ENCODE results near the gene APBA2.

Gene APBA2

GRCh38 chr15:28920781-28921331, 35.1 kb downstream of the APBA2 start:
- Histone ChIP-seq H3K9me3 (replicated peaks in 1 of 2; ENCODE audit: control insufficient read depth in 2 of 2, insufficient read depth in 1 of 2, low read depth in 1 of 2, low read length in 2 of 2) (peaks cover 0 to 9% of the 10 kb centered on the region in 2 donors), H3K27ac (replicated peaks; ENCODE audit: low read length) (no peak overlapping the region), H3K23ac (ENCODE audit: low read depth, low read length, poor library complexity) (no peak overlapping the region), H3K79me1 (ENCODE audit: low read depth, low read length) (peaks cover 8% of the 10 kb centered on the region), H4K91ac (ENCODE audit: low read depth, low read length, poor library complexity) (no peak overlapping the region), H3K9ac (ENCODE audit: low read depth, low read length, poor library complexity) (no peak overlapping the region), H2AFZ (ENCODE audit: low read length) (no peak overlapping the region), H3K27me3 (ENCODE audit: control insufficient read depth in 3 of 3, insufficient read depth in 3 of 3, low read depth in 1 of 3, low read length in 3 of 3) (no peaks in the 10 kb centered on the region), H2BK5ac (ENCODE audit: low read length) (no peak overlapping the region), H3K4me2 (ENCODE audit: insufficient read depth, low read length, poor library complexity, severe bottlenecking) (no peak overlapping the region), H2BK12ac (ENCODE audit: low read length) (no peak overlapping the region), H3K14ac (ENCODE audit: low read length) (no peak overlapping the region), H4K8ac (ENCODE audit: low read depth, low read length) (no peak overlapping the region), H2AK5ac (ENCODE audit: low read depth, low read length) (no peak overlapping the region), H3K4ac (ENCODE audit: low read length) (no peak overlapping the region), H3K4me3 (ENCODE audit: low read length in 2 of 2) (no peak overlapping the region), H3K36me3 (replicated peaks in 1 of 2; ENCODE audit: control insufficient read depth in 2 of 2, insufficient read depth in 2 of 2, low read length in 2 of 2) (peaks cover 6 to 41% of the 10 kb centered on the region in 2 donors), H2BK120ac (ENCODE audit: low read depth, low read length) (no peak overlapping the region), H3K4me1 (ENCODE audit: control insufficient read depth in 2 of 2, insufficient read depth in 1 of 2, low read depth in 1 of 2, low read length in 2 of 2) (peaks cover 0 to 13% of the 10 kb centered on the region in 2 donors), H2BK15ac (ENCODE audit: low read length) (no peak overlapping the region), H3K18ac (ENCODE audit: low read length) (no peak overlapping the region)
- no peak for DNase-seq (ENCODE audit: low spot score)
- no CpG with 5 or more reads among the region's 5 CpGs for WGBS, 2 donors (ENCODE audit: extremely low coverage in 2 of 2, insufficient read length in 2 of 2, insufficient replicate concordance in 1 of 2)

GRCh38 chr15:28921336-28921735, 35.6 kb downstream of the APBA2 start:
- Histone ChIP-seq H3K27me3 (ENCODE audit: control insufficient read depth in 3 of 3, insufficient read depth in 3 of 3, low read depth in 1 of 3, low read length in 3 of 3) (no peaks in the 10 kb centered on the region), H3K4me3 (ENCODE audit: low read length in 2 of 2) (no peak overlapping the region), H3K4ac (ENCODE audit: low read length) (no peak overlapping the region), H3K36me3 (replicated peaks in 1 of 2; ENCODE audit: control insufficient read depth in 2 of 2, insufficient read depth in 2 of 2, low read length in 2 of 2) (peaks cover 6 to 41% of the 10 kb centered on the region in 2 donors), H4K91ac (ENCODE audit: low read depth, low read length, poor library complexity) (no peak overlapping the region), H3K9ac (ENCODE audit: low read depth, low read length, poor library complexity) (no peak overlapping the region), H4K8ac (ENCODE audit: low read depth, low read length) (no peak overlapping the region), H2AK5ac (ENCODE audit: low read depth, low read length) (no peak overlapping the region), H3K27ac (replicated peaks; ENCODE audit: low read length) (no peak overlapping the region), H2BK5ac (ENCODE audit: low read length) (no peak overlapping the region), H3K79me1 (ENCODE audit: low read depth, low read length) (peaks cover 8% of the 10 kb centered on the region), H3K23ac (ENCODE audit: low read depth, low read length, poor library complexity) (no peak overlapping the region), H3K9me3 (replicated peaks in 1 of 2; ENCODE audit: control insufficient read depth in 2 of 2, insufficient read depth in 1 of 2, low read depth in 1 of 2, low read length in 2 of 2) (peaks cover 0 to 9% of the 10 kb centered on the region in 2 donors), H3K18ac (ENCODE audit: low read length) (no peak overlapping the region), H3K14ac (ENCODE audit: low read length) (no peak overlapping the region), H2AFZ (ENCODE audit: low read length) (no peak overlapping the region), H2BK12ac (ENCODE audit: low read length) (no peak overlapping the region), H3K4me1 (ENCODE audit: control insufficient read depth in 2 of 2, insufficient read depth in 1 of 2, low read depth in 1 of 2, low read length in 2 of 2) (peaks cover 0 to 13% of the 10 kb centered on the region in 2 donors), H2BK15ac (ENCODE audit: low read length) (no peak overlapping the region), H3K4me2 (ENCODE audit: insufficient read depth, low read length, poor library complexity, severe bottlenecking) (no peak overlapping the region), H2BK120ac (ENCODE audit: low read depth, low read length) (no peak overlapping the region)
- no peak for DNase-seq (ENCODE audit: low spot score)
- no CpG with 5 or more reads among the region's 10 CpGs for WGBS, 2 donors (ENCODE audit: extremely low coverage in 2 of 2, insufficient read length in 2 of 2, insufficient replicate concordance in 1 of 2)

GRCh38 chr15:28921919-28922706, 36.3 kb downstream of the APBA2 start:
- H3K4ac ChIP-seq (ENCODE audit: low read length), result no peak overlapping the region
- H2AFZ ChIP-seq (ENCODE audit: low read length), result no peak overlapping the region
- H3K79me1 ChIP-seq (ENCODE audit: low read depth, low read length), result peaks cover 8% of the 10 kb centered on the region

GRCh38 chr15:28922707-28923012, 36.9 kb downstream of the APBA2 start:
- no peak overlapping the region for H3K4me3 ChIP-seq (ENCODE audit: low read length in 2 of 2)
- no peak overlapping the region for H2BK15ac ChIP-seq (ENCODE audit: low read length)
- peaks cover 0 to 13% of the 10 kb centered on the region in 2 donors for H3K4me1 ChIP-seq (ENCODE audit: control insufficient read depth in 2 of 2, insufficient read depth in 1 of 2, low read depth in 1 of 2, low read length in 2 of 2)
- H3K27ac ChIP-seq (replicated peaks; ENCODE audit: low read length), result no peak overlapping the region
- no peak overlapping the region for H3K14ac ChIP-seq (ENCODE audit: low read length)
- no peak overlapping the region for H2AK5ac ChIP-seq (ENCODE audit: low read depth, low read length)
- H3K18ac ChIP-seq (ENCODE audit: low read length), result no peak overlapping the region
- H3K9me3 ChIP-seq (replicated peaks in 1 of 2; ENCODE audit: control insufficient read depth in 2 of 2, insufficient read depth in 1 of 2, low read depth in 1 of 2, low read length in 2 of 2), result peaks cover 0 to 9% of the 10 kb centered on the region in 2 donors
- H3K4me2 ChIP-seq (ENCODE audit: insufficient read depth, low read length, poor library complexity, severe bottlenecking), result no peak overlapping the region
- DNase-seq (ENCODE audit: low spot score), result no peak
- H4K91ac ChIP-seq (ENCODE audit: low read depth, low read length, poor library complexity), result no peak overlapping the region
- no peak overlapping the region for H2BK120ac ChIP-seq (ENCODE audit: low read depth, low read length)
- peak overlapping the region; percentile 14 for H3K23ac ChIP-seq (ENCODE audit: low read depth, low read length, poor library complexity)
- no peak overlapping the region for H2BK12ac ChIP-seq (ENCODE audit: low read length)
- no peak overlapping the region for H2BK5ac ChIP-seq (ENCODE audit: low read length)
- H3K9ac ChIP-seq (ENCODE audit: low read depth, low read length, poor library complexity), result peak overlapping the region; percentile 56
- no peaks in the 10 kb centered on the region for H3K27me3 ChIP-seq (ENCODE audit: control insufficient read depth in 3 of 3, insufficient read depth in 3 of 3, low read depth in 1 of 3, low read length in 3 of 3)
- WGBS, 2 donors (ENCODE audit: extremely low coverage in 2 of 2, insufficient read length in 2 of 2, insufficient replicate concordance in 1 of 2), result no CpG with 5 or more reads among the region's 5 CpGs
- peaks cover 8% of the 10 kb centered on the region for H3K79me1 ChIP-seq (ENCODE audit: low read depth, low read length)
- peaks cover 6 to 49% of the 10 kb centered on the region in 2 donors for H3K36me3 ChIP-seq (replicated peaks in 1 of 2; ENCODE audit: control insufficient read depth in 2 of 2, insufficient read depth in 2 of 2, low read length in 2 of 2)
- no peak overlapping the region for H3K4ac ChIP-seq (ENCODE audit: low read length)
- no peak overlapping the region for H2AFZ ChIP-seq (ENCODE audit: low read length)
- H4K8ac ChIP-seq (ENCODE audit: low read depth, low read length), result no peak overlapping the region

More at GRCh38 chr15:28921919-28922706, 36.3 kb downstream of the APBA2 start:
- peaks cover 0 to 13% of the 10 kb centered on the region in 2 donors for H3K4me1 ChIP-seq (ENCODE audit: control insufficient read depth in 2 of 2, insufficient read depth in 1 of 2, low read depth in 1 of 2, low read length in 2 of 2)
- H2BK120ac ChIP-seq (ENCODE audit: low read depth, low read length), result no peak overlapping the region
- no peak overlapping the region for H3K4me3 ChIP-seq (ENCODE audit: low read length in 2 of 2)
- no peak overlapping the region for H3K27ac ChIP-seq (replicated peaks; ENCODE audit: low read length)
- no peak overlapping the region for H2BK15ac ChIP-seq (ENCODE audit: low read length)
- no CpG with 5 or more reads among the region's 12 CpGs for WGBS, 2 donors (ENCODE audit: extremely low coverage in 2 of 2, insufficient read length in 2 of 2, insufficient replicate concordance in 1 of 2)
- H4K91ac ChIP-seq (ENCODE audit: low read depth, low read length, poor library complexity), result no peak overlapping the region
- H2BK12ac ChIP-seq (ENCODE audit: low read length), result no peak overlapping the region
- peaks cover 0 to 9% of the 10 kb centered on the region in 2 donors for H3K9me3 ChIP-seq (replicated peaks in 1 of 2; ENCODE audit: control insufficient read depth in 2 of 2, insufficient read depth in 1 of 2, low read depth in 1 of 2, low read length in 2 of 2)
- H2AK5ac ChIP-seq (ENCODE audit: low read depth, low read length), result no peak overlapping the region
- H3K14ac ChIP-seq (ENCODE audit: low read length), result no peak overlapping the region
- no peak overlapping the region for H2BK5ac ChIP-seq (ENCODE audit: low read length)
- peak overlapping the region; percentile 14 for H3K23ac ChIP-seq (ENCODE audit: low read depth, low read length, poor library complexity)
- H3K4me2 ChIP-seq (ENCODE audit: insufficient read depth, low read length, poor library complexity, severe bottlenecking), result no peak overlapping the region
- peak overlapping the region; percentile 56 for H3K9ac ChIP-seq (ENCODE audit: low read depth, low read length, poor library complexity)
- H3K36me3 ChIP-seq (replicated peaks in 1 of 2; ENCODE audit: control insufficient read depth in 2 of 2, insufficient read depth in 2 of 2, low read length in 2 of 2), result peaks cover 6 to 44% of the 10 kb centered on the region in 2 donors
- DNase-seq (ENCODE audit: low spot score), result peak; percentile 26
- peak overlapping the region; percentile 15 for H3K18ac ChIP-seq (ENCODE audit: low read length)
- H3K27me3 ChIP-seq (ENCODE audit: control insufficient read depth in 3 of 3, insufficient read depth in 3 of 3, low read depth in 1 of 3, low read length in 3 of 3), result no peaks in the 10 kb centered on the region
- no peak overlapping the region for H4K8ac ChIP-seq (ENCODE audit: low read depth, low read length)
